GM12873 (cell line): ENCODE results near the gene JAG1.

ENCODE experiments used
- TF ChIP-seq, protein P1 (sequence below): IDR thresholded peaks from 2 replicates; pipeline ENCODE4 v1.5.1; 2012; ENCODE audit warnings: low read depth, mild to moderate bottlenecking, moderate library complexity, low read length, control low read depth; ENCODE audit not compliant: insufficient read depth; ENCODE audit errors: missing control alignments

Gene JAG1

GRCh38 chr20:10715035-10715434 is 41.2 kb upstream of the JAG1 start:
- TF ChIP-seq, protein P1, sequence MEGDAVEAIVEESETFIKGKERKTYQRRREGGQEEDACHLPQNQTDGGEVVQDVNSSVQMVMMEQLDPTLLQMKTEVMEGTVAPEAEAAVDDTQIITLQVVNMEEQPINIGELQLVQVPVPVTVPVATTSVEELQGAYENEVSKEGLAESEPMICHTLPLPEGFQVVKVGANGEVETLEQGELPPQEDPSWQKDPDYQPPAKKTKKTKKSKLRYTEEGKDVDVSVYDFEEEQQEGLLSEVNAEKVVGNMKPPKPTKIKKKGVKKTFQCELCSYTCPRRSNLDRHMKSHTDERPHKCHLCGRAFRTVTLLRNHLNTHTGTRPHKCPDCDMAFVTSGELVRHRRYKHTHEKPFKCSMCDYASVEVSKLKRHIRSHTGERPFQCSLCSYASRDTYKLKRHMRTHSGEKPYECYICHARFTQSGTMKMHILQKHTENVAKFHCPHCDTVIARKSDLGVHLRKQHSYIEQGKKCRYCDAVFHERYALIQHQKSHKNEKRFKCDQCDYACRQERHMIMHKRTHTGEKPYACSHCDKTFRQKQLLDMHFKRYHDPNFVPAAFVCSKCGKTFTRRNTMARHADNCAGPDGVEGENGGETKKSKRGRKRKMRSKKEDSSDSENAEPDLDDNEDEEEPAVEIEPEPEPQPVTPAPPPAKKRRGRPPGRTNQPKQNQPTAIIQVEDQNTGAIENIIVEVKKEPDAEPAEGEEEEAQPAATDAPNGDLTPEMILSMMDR = no peak

GRCh38 chr20:10714236-10714975 is 40.6 kb upstream of the JAG1 start:
- TF ChIP-seq, protein P1 = no peak

DNA sequence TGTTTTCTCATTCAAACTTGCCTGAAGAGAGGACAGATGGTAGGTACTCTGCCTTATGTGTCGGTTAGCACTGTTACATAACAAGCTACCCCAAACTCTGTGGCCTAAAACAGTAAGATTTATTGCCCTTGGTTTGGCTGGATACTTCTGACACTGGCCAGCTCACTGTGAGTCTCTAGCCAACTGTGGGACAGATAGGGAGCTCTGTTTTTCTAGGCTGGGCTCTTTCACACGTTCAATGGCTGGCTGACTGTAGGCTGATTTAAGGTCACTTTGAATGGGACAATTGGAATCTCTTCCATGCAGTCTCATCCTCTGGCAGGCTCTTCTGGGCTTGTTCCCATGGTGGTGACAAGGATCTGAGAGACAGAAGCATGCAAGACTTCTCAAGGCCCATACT is 39.4 kb upstream of the JAG1 start:
- TF ChIP-seq, protein P1 = no peak

GRCh38 chr20:10711903-10712451 is 38.2 kb upstream of the JAG1 start:
- TF ChIP-seq, protein P1 = no peak

- TF ChIP-seq, protein P1 = no peak
Observed at GRCh38 chr20:10710991-10711775, 37.4 kb upstream of the JAG1 start.

- TF ChIP-seq, protein P1 = no peak
Observed at GRCh38 chr20:10709916-10710315, 36.1 kb upstream of the JAG1 start.
